CD14-positive monocyte (primary cell): Measurements from ENCODE around the gene MAP1S. TPM values are rescaled to one million over a fixed set of nuclear protein-coding genes. Genes with fewer than 3 reads are reported as not detected.

Experiments used
- DNase-seq, 3 donors: peaks; one replicate each; pipeline ENCODE4 v3.0.0-alpha.2; 2011 to 2022
- H2AFZ ChIP-seq: 2 replicates; pipeline ENCODE4 v1.6.0; 2012; ENCODE audit warnings: mild to moderate bottlenecking, low read depth, low read length, inconsistent platforms; ENCODE audit not compliant: insufficient read depth, poor library complexity, severe bottlenecking
- H3K27ac ChIP-seq, 2 donors: 1 replicate in 1 of 2; 2 replicates in 1 of 2; pipeline ENCODE4 v1.5.1; 2012 to 2013; ENCODE audit warnings: low read length in 2 of 2, control low read depth in 1 of 2, inconsistent platforms in 1 of 2, low read depth in 1 of 2, mild to moderate bottlenecking in 1 of 2
- H3K27me3 ChIP-seq, 2 donors: one replicate each; pipeline versions ENCODE4 v1.6.0 to v1.6.1; 2011 to 2013; ENCODE audit warnings: low read length in 2 of 2; ENCODE audit not compliant: control insufficient read depth in 2 of 2, insufficient read depth in 2 of 2
- H3K36me3 ChIP-seq, 2 donors: replicated peaks in 1 of 2; 1 replicate in 1 of 2; 2 replicates in 1 of 2; pipeline versions ENCODE4 v1.5.1 to v1.6.1; 2012 to 2013; ENCODE audit warnings: low read length in 2 of 2, control low read depth in 1 of 2, inconsistent platforms in 1 of 2, mild to moderate bottlenecking in 1 of 2; ENCODE audit not compliant: insufficient read depth in 2 of 2, control insufficient read depth in 1 of 2
- H3K4me1 ChIP-seq, 2 donors: 1 replicate in 1 of 2; 2 replicates in 1 of 2; pipeline versions ENCODE4 v1.5.1 to v1.6.1; 2012 to 2013; ENCODE audit warnings: low read length in 2 of 2, control low read depth in 1 of 2, inconsistent platforms in 1 of 2, mild to moderate bottlenecking in 1 of 2, moderate library complexity in 1 of 2; ENCODE audit not compliant: insufficient read depth in 2 of 2, control insufficient read depth in 1 of 2
- H3K4me2 ChIP-seq: replicated peaks from 2 replicates; pipeline ENCODE3; 2012; ENCODE audit warnings: low read length, moderate library complexity, mild to moderate bottlenecking; ENCODE audit not compliant: poor library complexity, severe bottlenecking; ENCODE audit errors: extremely low read depth
- H3K4me3 ChIP-seq, 3 experiments: fragments of 200-600 bp in 1 of 3; sonication (generic) in 1 of 3; replicated peaks in 1 of 3; 1 replicate in 2 of 3; 2 replicates in 1 of 3; pipeline ENCODE4 v1.5.1; 2011 to 2013; ENCODE audit warnings: low read length in 3 of 3, mild to moderate bottlenecking in 3 of 3, control low read depth in 2 of 3, low read depth in 2 of 3, inconsistent platforms in 1 of 3, moderate library complexity in 1 of 3
- H3K79me2 ChIP-seq: 2 replicates; pipeline ENCODE4 v1.6.0; 2012; ENCODE audit warnings: mild to moderate bottlenecking, control low read depth, inconsistent platforms, low read length, moderate library complexity; ENCODE audit not compliant: insufficient read depth
- H3K9ac ChIP-seq: 2 replicates; pipeline ENCODE4 v1.6.0; 2017; ENCODE audit warnings: low read length, mild to moderate bottlenecking; ENCODE audit not compliant: insufficient read depth, poor library complexity, severe bottlenecking
- H3K9me3 ChIP-seq, 2 donors: replicated peaks in 1 of 2; 1 replicate in 1 of 2; 2 replicates in 1 of 2; pipeline versions ENCODE4 v1.5.1 to v1.6.1; 2012 to 2013; ENCODE audit warnings: low read length in 2 of 2, control low read depth in 1 of 2; ENCODE audit not compliant: control insufficient read depth in 1 of 2, insufficient read depth in 1 of 2
- H4K20me1 ChIP-seq: 2 replicates; pipeline ENCODE4 v1.6.0; 2012; ENCODE audit warnings: mild to moderate bottlenecking, low read length, control low read depth, moderate library complexity; ENCODE audit not compliant: insufficient read depth
- H3K27ac Mint-ChIP-seq, 7 donors: one replicate each; pipeline ENCODE4 v1.8.0; 2020; ENCODE audit warnings: mild to moderate bottlenecking in 7 of 7, mixed read lengths in 7 of 7, moderate library complexity in 6 of 7, inconsistent platforms in 2 of 7
- H3K27me3 Mint-ChIP-seq, 3 donors: one replicate each; pipeline ENCODE4 v1.8.0; 2021 to 2022; ENCODE audit warnings: low read depth in 3 of 3, mild to moderate bottlenecking in 3 of 3, mixed read lengths in 3 of 3, moderate library complexity in 3 of 3, inconsistent platforms in 1 of 3
- H3K36me3 Mint-ChIP-seq, 2 donors: one replicate each; pipeline ENCODE4 v1.8.0; 2020; ENCODE audit warnings: mixed read lengths in 2 of 2, inconsistent platforms in 1 of 2, mild to moderate bottlenecking in 1 of 2
- H3K4me1 Mint-ChIP-seq: one replicate; pipeline ENCODE4 v1.8.0; 2020; ENCODE audit warnings: mild to moderate bottlenecking, mixed read lengths
- H3K4me3 Mint-ChIP-seq, 2 donors: one replicate each; pipeline ENCODE4 v1.8.0; 2020; ENCODE audit warnings: mild to moderate bottlenecking in 2 of 2, mixed read lengths in 2 of 2, moderate library complexity in 1 of 2
- H3K9me3 Mint-ChIP-seq, 7 donors: one replicate each; pipeline ENCODE4 v1.8.0; 2020 to 2022; ENCODE audit warnings: mixed read lengths in 7 of 7, mild to moderate bottlenecking in 6 of 7, moderate library complexity in 6 of 7, inconsistent platforms in 2 of 7
- CTCF ChIP-seq: fragments of 200-600 bp; IDR thresholded peaks from one replicate; pipeline ENCODE4 v1.8.0; 2022; ENCODE audit warnings: antibody characterized with exemption, mild to moderate bottlenecking
- WGBS: methylation state at CpG from one replicate; pipeline ENCODE4 v1.1.5; 2013; ENCODE audit warnings: missing lambda C conversion rate; ENCODE audit not compliant: insufficient coverage; 5-methylcytosine and 5-hydroxymethylcytosine counted together
- intact Hi-C, 2 donors: fragments of 100-400 bp; cut with micrococcal nuclease; formaldehyde crosslinking; loops; one replicate each; pipeline versions ENCODE4 v1.15.0 to v1.15.1; 2023
- polyA plus RNA-seq, 3 donors: library from polyadenylated mRNA; depleted of rRNA in 1 of 3; unstranded in 2 of 3; stranded (reverse) in 1 of 3; fragments of 300-500 nt in 2 of 3; fragments of >200 nt in 1 of 3; fragmentation: Illumina TruSeq in 2 of 3; gene quantifications; 1 replicate in 2 of 3; 2 replicates in 1 of 3; pipeline ENCODE4 v1.2.3, GENCODE V29; 2012 to 2021

The MAP1S gene
- polyA plus RNA-seq, 3 donors = 24.5 to 28.3 (median 27.5) TPM

- Histone ChIP-seq H4K20me1 (no peaks in the 10 kb centered on the region), H3K9ac (peak overlapping the region; percentile 4), H3K4me1 (peaks cover 68 to 79% of the 10 kb centered on the region in 2 donors), H3K79me2 (peaks cover 60% of the 10 kb centered on the region), H3K9me3 (no peaks in the 10 kb centered on the region), H2AFZ (no peak overlapping the region), H3K27me3 (no peaks in the 10 kb centered on the region), H3K4me2 (peak overlapping the region; percentile 24), H3K27ac (peak overlapping the region; percentile 43 to 95), H3K36me3 (peaks cover 0 to 5% of the 10 kb centered on the region in 2 donors), H3K4me3 (peak overlapping the region in 1 of 3 experiments; percentile 79)
- peaks cover 8 to 13% of the 10 kb centered on the region in 2 donors for H3K36me3 Mint-ChIP-seq
- H3K4me3 Mint-ChIP-seq = peak overlapping the region in 1 of 2 donors; percentile 27
- H3K27ac Mint-ChIP-seq = peak overlapping the region; percentile 79 to 99 (median 96)
- WGBS = 62% methylated on average over 8 of the region's 8 CpGs
- intact Hi-C loops = loop anchor here in 1 of 2 donors (2.0 kb wide), 1 partner anchor 15 kb away; no protein-coding TSS in a partner anchor
- H3K27me3 Mint-ChIP-seq = peaks cover 1 to 3% (median 2%) of the 10 kb centered on the region in 3 donors
- H3K4me1 Mint-ChIP-seq = peaks cover 61% of the 10 kb centered on the region
- no peaks in the 10 kb centered on the region for H3K9me3 Mint-ChIP-seq
- TF ChIP-seq CTCF = no peak
- peak in 2 of 3 donors; percentile 49 to 55 for DNase-seq
These were observed 30.6 kb downstream of the MAP1S start for GRCh38 chr19:17749912-17750317.

- Histone ChIP-seq H3K4me1 (peaks cover 79 to 92% of the 10 kb centered on the region in 2 donors), H2AFZ (peak within 1 kb of the TSS; percentile 87), H3K27me3 (no peaks in the 10 kb centered on the region), H3K79me2 (peaks cover 70% of the 10 kb centered on the region), H3K27ac (peak within 1 kb of the TSS; percentile 90 to 95), H3K9me3 (no peaks in the 10 kb centered on the region), H3K9ac (peak within 1 kb of the TSS; percentile 83), H3K4me3 (peak within 1 kb of the TSS; percentile 25 to 79 (median 48)), H4K20me1 (peaks cover 8% of the 10 kb centered on the region), H3K4me2 (peak within 1 kb of the TSS; percentile 89), H3K36me3 (peaks cover 7 to 16% of the 10 kb centered on the region in 2 donors)
- peak within 1 kb of the TSS; percentile 80 to 97 for H3K4me3 Mint-ChIP-seq
- 1% methylated on average over 14 of the region's 28 CpGs for WGBS
- peaks cover 68% of the 10 kb centered on the region for H3K4me1 Mint-ChIP-seq
- DNase-seq = peak; percentile 71 to 77 (median 75)
- peak within 1 kb of the TSS; percentile 95 to 99 (median 97) for H3K27ac Mint-ChIP-seq
- H3K36me3 Mint-ChIP-seq = peaks cover 18 to 25% of the 10 kb centered on the region in 2 donors
- H3K27me3 Mint-ChIP-seq = peaks cover 0 to 2% (median 1%) of the 10 kb centered on the region in 3 donors
- no peaks in the 10 kb centered on the region for H3K9me3 Mint-ChIP-seq
- intact Hi-C loops = loop anchor here in 1 of 2 donors (2.0 kb wide), 1 partner anchor 13 kb away; no protein-coding TSS in a partner anchor
- no peak for TF ChIP-seq CTCF
These were observed 32.0 kb downstream of the MAP1S start, which contains the start of gene FCHO1 for GRCh38 chr19:17751103-17751911. Gene FCHO1, plus strand, starts transcription at chr19:17751477. Its CDS starts 3,688 bp downstream, at chr19:17755165.
